ENCODE results near the gene TUBB4B. TPM values are rescaled to one million over a fixed set of nuclear protein-coding genes. Genes with fewer than 3 reads are reported as not detected.

The TUBB4B gene
- total RNA-seq, 1 experiment from 2014 or later: 360 TPM

DNA sequence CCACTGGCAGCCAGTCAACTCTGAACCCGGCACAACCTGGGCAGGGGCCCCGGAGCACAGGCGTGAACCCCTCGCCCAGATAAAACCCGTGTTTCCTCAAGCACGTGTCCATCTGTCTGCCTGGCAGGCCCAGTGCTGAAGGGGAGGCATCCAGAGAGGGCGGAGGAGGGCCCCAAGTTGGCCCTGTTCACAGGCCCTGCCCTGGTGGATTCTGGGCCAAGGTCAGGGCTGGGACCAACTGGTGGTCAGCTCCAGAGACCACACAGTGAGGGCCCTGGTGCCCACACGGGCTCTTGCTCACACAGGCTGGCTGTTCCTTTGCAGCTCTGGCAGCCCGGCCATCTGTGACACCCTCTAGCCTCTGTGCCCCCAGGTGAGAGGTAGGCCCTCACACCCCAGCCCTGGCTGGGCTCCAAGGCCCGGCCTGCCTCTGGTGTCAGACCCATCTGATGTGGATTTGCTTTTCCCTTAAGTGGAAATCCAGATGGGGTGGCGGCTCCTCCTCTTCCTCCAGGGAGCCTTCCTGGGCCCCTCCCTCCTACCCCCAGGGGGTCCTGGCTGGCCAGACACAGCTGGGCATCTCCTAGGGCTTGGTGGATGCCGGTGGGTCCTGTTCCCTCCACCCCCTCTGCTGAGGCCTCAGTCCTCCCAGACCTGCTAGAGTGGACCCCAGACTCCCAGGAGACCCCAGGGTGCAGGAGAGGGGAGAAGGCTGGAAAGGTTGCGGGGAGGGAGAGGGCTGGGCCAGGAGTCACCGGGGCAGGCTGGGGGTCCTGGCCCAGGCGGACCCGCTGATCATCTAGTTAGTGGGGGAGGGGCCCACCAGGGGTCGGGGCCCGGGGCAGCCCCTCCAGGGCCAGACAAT lies 9.5 kb downstream of the TUBB4B start:
- no peak overlapping the region for H3K4me3 Mint-ChIP-seq (ENCODE audit: low read depth, unreplicated experiment)

DNA sequence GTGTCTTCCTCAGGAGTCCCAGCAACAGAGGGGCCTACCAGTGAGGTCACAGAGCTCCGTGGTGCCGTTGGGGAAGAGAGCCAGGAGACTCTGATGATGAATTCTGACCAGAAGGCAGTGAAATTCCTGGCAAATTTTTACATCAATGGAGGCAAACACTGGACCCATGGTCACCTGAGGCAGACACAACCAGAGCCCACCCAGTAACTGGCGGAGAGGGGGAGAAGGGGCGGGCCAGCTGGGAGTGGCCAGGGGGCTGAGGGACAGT lies 10.0 kb downstream of the TUBB4B start, which contains the start of gene STPG3:
Gene STPG3 (plus strand): TSS at position 93 of the 268 bp plus-strand sequence. CDS start 1 bp downstream, at position 94.
- no peaks in the 10 kb centered on the region for H3K4me1 Mint-ChIP-seq (ENCODE audit: low read depth, unreplicated experiment)
- CTCF ChIA-PET: interaction anchor here (0.6 kb wide), 1 partner anchor 307 kb away, joined by 4 read pairs; no protein-coding TSS in a partner anchor
- DNase-seq: no peak
- intact Hi-C loops (cut with micrococcal nuclease; ENCODE audit: unreplicated experiment): no loop called here
- no peak within 1 kb of the TSS for H3K27ac Mint-ChIP-seq (ENCODE audit: unreplicated experiment)
- H3K27me3 Mint-ChIP-seq (ENCODE audit: unreplicated experiment): no peaks in the 10 kb centered on the region
- BruUV-seq (replicated peaks): no TSS peak
- peaks cover 34% of the 10 kb centered on the region for H3K36me3 Mint-ChIP-seq (ENCODE audit: insufficient read depth, unreplicated experiment)
- no peak within 1 kb of the TSS for H3K4me3 Mint-ChIP-seq (ENCODE audit: low read depth, unreplicated experiment)
- H3K9me3 Mint-ChIP-seq (ENCODE audit: low read depth, unreplicated experiment): no peaks in the 10 kb centered on the region
- TF ChIP-seq, protein P1, sequence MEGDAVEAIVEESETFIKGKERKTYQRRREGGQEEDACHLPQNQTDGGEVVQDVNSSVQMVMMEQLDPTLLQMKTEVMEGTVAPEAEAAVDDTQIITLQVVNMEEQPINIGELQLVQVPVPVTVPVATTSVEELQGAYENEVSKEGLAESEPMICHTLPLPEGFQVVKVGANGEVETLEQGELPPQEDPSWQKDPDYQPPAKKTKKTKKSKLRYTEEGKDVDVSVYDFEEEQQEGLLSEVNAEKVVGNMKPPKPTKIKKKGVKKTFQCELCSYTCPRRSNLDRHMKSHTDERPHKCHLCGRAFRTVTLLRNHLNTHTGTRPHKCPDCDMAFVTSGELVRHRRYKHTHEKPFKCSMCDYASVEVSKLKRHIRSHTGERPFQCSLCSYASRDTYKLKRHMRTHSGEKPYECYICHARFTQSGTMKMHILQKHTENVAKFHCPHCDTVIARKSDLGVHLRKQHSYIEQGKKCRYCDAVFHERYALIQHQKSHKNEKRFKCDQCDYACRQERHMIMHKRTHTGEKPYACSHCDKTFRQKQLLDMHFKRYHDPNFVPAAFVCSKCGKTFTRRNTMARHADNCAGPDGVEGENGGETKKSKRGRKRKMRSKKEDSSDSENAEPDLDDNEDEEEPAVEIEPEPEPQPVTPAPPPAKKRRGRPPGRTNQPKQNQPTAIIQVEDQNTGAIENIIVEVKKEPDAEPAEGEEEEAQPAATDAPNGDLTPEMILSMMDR (IDR thresholded peaks at IDR 0.05; ENCODE audit: unreplicated experiment): no peak

More for the DNA sequence above, 9.5 kb downstream of the TUBB4B start:
- no TSS peak for BruUV-seq (replicated peaks)
- intact Hi-C loops (cut with micrococcal nuclease; ENCODE audit: unreplicated experiment): no loop called here
- no peak for DNase-seq
- H3K27me3 Mint-ChIP-seq (ENCODE audit: unreplicated experiment): no peaks in the 10 kb centered on the region
- TF ChIP-seq, protein P1 (IDR thresholded peaks at IDR 0.05; ENCODE audit: unreplicated experiment): no peak
- no peaks in the 10 kb centered on the region for H3K9me3 Mint-ChIP-seq (ENCODE audit: low read depth, unreplicated experiment)
- H3K27ac Mint-ChIP-seq (ENCODE audit: unreplicated experiment): no peak overlapping the region
- peaks cover 28% of the 10 kb centered on the region for H3K36me3 Mint-ChIP-seq (ENCODE audit: insufficient read depth, unreplicated experiment)
- no peaks in the 10 kb centered on the region for H3K4me1 Mint-ChIP-seq (ENCODE audit: low read depth, unreplicated experiment)
- CTCF ChIA-PET: interaction anchor here (0.6 kb wide), 1 partner anchor 307 kb away, joined by 4 read pairs; no protein-coding TSS in a partner anchor

DNA sequence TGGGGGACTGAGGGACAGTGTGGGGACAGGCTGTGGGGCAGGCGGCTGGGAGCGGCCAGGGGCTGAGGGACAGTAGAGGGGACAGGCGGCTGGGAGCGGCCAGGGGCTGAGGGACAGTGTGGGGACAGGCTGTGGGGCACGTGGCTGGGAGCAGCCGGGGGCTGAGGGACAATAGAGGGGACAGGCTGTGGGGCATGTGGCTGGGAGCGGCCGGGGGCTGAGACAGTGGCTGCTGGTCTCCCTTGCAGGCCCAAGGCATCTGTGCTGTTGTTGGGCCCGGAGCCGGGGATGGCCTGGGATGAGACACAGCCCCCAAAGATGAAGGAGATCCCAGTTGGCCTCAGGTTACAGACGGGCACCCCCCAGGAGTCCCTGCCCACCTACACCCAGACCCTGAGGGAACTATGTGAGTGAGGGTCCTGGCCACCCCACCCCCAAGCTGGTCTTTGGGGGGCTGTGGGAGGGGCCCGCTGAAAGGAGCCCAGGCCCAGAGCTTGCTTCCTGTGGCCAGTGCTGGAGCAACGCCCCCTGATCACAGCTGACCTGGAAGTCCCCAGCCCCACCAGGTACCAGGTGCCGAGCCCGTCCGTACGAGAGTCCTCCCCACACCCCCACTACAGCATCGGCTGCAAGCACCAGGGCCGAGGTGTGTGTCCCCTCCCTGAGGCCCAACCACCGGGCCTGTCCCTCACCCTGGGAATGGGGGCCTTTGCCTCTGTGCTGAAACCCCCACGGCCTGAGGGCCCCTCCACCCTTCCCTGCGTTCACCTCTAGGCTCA lies 10.6 kb downstream of the TUBB4B start:
- BruUV-seq (replicated peaks): no TSS peak
- H3K36me3 Mint-ChIP-seq (ENCODE audit: insufficient read depth, unreplicated experiment): peaks cover 39% of the 10 kb centered on the region
- CTCF ChIA-PET: interaction anchor here (0.6 to 1.0 kb wide), 2 partner anchors 10 to 306 kb away, joined by 3 to 4 read pairs; no protein-coding TSS in a partner anchor
- no peaks in the 10 kb centered on the region for H3K9me3 Mint-ChIP-seq (ENCODE audit: low read depth, unreplicated experiment)
- no peaks in the 10 kb centered on the region for H3K27me3 Mint-ChIP-seq (ENCODE audit: unreplicated experiment)
- H3K4me3 Mint-ChIP-seq (ENCODE audit: low read depth, unreplicated experiment): no peak overlapping the region
- H3K4me1 Mint-ChIP-seq (ENCODE audit: low read depth, unreplicated experiment): no peaks in the 10 kb centered on the region
- no peak overlapping the region for H3K27ac Mint-ChIP-seq (ENCODE audit: unreplicated experiment)
- DNase-seq: no peak
- intact Hi-C loops (cut with micrococcal nuclease; ENCODE audit: unreplicated experiment): no loop called here
- TF ChIP-seq, protein P1 (IDR thresholded peaks at IDR 0.05; ENCODE audit: unreplicated experiment): no peak

DNA sequence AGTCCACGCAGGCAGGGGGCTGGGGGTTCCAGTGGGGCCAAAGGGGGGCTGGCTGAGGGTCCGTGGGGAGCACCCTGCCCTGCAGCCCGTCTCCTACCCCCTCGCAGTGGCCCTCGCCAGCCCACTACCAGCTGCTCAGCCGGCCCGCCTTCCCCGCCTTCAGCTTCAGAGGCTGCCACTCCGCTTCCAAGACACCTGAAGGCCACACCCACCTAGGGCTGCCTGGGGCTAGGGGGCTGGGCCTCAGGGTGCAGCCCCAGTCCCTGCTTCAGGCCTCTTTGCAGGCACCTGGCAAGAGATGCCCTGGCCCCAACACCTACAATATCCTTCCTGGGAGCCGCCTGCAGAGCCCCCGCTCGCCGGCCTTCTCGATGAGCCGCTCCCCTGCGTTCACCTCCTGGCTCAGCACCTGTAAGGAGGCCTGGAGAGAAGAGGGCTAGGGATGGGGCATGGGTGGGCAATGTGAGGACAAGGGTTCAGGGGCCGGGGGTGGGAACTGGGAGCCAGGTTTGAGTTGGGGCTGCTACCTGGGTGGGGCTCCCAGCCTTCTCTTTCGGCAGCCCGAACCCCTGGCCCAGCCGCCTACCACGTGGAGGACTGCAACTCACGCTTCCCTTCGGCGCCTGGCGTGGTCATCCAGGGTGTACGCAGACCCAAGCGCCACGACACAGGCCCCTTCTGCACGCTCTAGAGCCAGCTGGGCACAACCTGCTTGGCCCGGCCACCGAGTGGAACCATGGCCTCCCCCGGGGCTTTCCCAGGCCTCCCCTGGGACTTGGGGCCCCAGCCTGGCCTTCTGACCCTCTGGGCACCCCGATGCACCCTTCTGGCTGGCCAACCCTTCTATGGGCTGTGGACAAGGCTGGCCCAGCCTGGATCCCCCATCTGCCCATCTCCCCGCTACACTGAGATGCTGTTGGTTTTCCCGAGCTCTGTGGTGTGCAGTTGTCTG lies 11.7 kb downstream of the TUBB4B start:
- TF ChIP-seq, protein P1 (IDR thresholded peaks at IDR 0.05; ENCODE audit: unreplicated experiment): no peak
- H3K9me3 Mint-ChIP-seq (ENCODE audit: low read depth, unreplicated experiment): no peaks in the 10 kb centered on the region
- no peak overlapping the region for H3K27ac Mint-ChIP-seq (ENCODE audit: unreplicated experiment)
- no peaks in the 10 kb centered on the region for H3K4me1 Mint-ChIP-seq (ENCODE audit: low read depth, unreplicated experiment)
- H3K27me3 Mint-ChIP-seq (ENCODE audit: unreplicated experiment): no peaks in the 10 kb centered on the region
- peaks cover 39% of the 10 kb centered on the region for H3K36me3 Mint-ChIP-seq (ENCODE audit: insufficient read depth, unreplicated experiment)
- no TSS peak for BruUV-seq (replicated peaks)
- no peak for DNase-seq
- intact Hi-C loops (cut with micrococcal nuclease; ENCODE audit: unreplicated experiment): no loop called here
- CTCF ChIA-PET: no interaction called here
- H3K4me3 Mint-ChIP-seq (ENCODE audit: low read depth, unreplicated experiment): no peak overlapping the region
